ENCODE data around the gene RIBC2.
A peak's percentile ranks its signal among the peaks of the same experiment; 100 is the strongest.
"Not testable (repeated sequence)": the region's sequence is repeated elsewhere in the genome, so short reads cannot be mapped to it uniquely, and the experiment has no call there.

The RIBC2 gene

DNA sequence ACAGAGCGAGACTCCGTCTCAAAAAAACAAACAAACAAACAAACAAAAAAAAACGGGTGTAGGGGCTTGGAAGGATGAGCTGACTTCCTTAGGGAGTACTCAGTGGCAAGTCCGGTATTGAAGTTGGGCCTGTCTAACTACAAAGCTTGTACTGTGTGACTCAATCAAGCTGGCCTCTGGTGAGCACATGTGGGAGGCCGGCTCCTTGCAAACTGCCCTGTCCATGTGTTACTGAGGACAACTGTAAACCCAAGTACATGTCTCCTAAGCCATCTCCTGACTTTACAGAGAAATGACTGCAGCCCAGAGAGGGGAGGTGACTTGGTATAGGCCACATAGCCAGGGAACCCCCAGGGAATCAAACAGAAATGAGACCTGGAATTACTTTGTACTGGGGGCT lies 11.6 kb downstream of the RIBC2 start:
- DNase-seq (ENCODE audit: low spot score), result no peak

DNA sequence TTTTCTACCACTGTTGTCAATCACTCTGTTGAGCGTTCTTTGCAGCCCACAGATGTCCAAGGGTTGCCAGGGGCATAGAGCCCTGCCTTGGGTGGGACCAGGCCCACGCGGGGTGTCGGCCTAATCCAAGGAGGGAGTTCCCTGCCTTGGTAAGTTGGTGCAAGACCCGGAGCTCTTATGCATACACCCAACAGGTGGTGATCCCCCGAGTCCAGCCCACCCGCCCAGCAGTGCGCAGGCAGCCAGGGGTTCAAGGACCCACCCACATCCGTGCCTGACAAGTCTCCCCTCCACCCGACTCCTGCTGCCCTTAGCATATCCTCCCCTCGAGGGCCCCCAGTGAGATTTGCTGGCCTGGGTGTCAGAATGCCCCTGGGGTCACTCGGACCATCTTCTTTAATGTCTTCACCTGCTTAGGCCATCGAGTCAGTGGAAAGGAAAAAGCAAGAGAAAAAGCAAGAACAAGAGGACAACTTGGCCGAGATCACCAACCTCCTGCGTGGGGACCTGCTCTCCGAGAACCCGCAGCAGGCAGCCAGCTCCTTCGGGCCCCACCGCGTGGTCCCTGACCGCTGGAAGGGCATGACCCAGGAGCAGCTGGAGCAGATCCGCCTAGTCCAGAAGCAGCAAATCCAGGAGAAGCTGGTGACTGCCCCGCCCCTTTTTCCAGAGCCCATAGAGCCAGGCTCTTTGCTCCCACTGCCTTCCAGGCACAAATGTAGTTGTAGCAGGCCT lies 12.2 kb downstream of the RIBC2 start:
- no peak for DNase-seq (ENCODE audit: low spot score)

DNA sequence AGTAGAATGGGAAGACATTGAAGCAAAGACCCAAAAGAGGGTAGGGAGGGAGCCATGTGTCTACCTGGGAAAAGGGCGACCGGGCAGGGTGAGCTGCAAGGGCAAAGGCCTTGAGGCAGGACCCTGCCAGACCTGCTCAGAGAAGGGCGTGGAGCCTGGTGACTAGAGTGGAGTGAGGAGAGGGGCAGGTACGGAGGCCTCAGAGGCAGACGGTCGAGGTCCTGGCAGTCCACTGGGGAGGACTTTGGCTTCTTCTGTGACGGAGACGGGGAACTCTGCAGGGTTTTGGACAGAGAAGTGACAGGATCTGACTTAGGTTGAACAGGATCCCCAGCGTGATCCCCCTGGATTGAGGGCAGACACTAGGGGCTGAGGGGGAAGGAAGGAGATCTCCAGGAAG lies 12.9 kb downstream of the RIBC2 start:
- DNase-seq (ENCODE audit: low spot score), result no peak

DNA sequence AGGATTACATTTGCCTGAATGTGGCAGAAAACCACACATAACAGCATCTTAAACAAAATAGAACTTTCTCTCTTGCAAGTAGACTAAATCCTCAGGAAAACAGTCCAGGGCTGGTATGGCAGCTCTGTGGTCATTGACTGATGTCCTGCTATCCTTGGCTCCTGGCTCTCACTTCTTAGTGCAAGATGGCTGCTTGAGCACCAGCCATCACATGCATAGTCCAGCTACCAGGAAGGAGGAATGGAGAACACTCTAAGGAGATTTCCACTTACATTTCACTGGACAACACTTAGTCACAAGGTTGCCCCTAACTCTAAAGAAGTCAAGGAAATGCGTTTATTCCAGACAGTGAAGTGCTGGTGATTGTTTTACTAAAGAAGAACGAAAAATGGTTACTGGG lies 13.6 kb downstream of the RIBC2 start:
- no peak for DNase-seq (ENCODE audit: low spot score)

DNA sequence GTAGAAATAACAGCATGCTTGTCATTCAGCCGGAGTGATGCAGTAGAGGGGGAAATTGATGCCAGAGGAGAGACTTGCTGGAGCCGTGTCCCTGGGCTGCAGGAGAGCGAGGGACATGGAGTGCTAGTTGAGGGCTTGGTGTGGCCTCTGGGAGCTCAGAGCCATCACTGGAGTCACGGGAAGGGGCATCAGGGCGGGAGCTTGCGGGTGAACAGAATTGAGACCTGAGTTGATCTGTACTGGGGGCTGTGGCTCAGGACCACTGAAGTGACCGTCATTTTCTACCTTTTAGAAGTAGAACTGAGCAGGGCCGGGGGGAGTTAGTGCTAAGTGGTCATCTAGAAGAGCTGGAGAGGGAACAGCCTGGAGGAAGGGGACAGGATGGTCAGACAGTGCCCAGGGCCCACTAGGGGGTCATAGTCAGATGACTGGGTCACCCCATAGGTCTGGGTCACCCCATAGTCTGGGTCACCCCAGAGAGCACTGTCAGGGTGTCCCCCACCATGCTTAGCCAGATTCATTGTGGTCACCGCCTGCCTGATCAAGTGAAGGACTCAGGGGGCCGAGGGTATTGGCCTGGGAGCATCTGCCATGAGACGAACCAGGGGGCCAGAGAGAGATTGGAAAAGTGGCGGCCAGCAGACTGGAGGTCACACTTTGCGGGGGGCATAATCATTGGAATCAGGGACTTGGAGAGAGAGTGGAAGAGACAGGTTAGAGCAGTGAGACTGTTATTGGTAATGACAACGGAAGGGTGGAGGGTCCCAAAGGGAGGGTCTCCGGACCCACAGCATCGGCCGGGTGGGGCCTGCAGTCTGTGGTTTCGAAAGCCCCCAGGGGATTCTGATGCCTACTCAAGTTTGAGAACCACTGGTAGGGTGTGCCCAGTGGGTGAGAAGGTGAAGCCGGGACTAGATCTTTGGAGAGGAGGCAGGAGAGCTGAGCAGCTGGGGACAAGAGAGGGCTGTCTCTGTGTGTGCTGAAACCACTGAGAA lies 15.2 kb downstream of the RIBC2 start:
- DNase-seq (ENCODE audit: low spot score), result no peak

DNA sequence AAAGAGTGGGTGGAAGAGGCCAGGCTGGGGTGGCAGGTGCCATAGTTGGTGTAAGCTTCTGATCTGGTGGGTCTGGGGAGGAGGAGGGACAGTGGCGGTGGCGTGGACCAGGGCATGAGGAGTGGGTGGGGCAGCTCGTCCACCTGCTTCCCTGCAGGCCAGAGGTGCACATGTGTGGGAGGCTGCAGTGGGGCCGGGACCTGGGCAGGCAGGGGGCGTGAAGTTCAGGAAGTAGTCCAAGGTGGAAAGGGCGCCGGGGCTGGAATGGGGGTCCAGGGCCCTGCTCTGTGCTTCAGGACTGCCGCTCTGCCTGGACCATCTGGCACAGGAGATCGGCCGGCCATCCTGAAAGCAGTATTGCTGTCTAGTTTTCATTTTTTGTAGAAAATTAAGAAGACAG lies 15.9 kb downstream of the RIBC2 start:
- no peak for DNase-seq (ENCODE audit: low spot score)

DNA sequence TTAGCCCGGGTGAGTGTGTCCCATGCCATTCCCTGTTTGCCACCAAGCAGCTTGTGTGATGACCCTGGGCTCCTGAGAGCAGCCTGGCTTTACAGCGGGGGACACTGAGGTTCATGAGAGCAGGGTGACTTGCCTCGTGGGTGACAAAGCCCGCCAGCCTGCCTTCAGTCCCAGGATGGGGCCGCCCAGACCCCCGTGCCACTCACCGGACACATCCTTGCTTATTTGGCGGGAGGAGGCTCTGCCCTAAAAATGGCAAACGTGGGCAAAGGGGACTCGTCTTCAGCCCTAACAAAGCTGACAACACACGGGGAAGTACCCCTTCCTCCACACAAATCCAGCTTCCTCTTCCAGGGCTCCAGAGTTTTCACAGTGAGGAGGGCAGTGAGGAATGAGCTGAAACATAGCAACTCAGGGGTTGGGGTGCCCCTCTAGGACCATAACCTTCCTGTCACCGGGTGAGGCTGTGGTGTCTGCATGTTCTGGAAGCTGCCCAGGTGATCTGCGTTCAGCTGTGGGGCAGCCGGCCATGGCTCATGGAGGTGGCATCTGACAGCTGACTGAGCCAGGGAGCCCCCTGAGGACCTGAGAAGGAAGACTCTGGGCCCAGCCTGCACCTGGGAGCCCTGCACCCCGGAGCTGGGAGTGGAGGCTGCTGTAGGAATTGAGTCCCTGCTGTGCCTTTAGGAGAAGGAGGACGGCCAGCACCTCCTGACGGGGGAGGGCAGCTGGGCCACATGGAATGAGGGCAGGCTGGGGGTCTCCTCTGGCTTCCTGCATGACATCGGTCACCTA lies 16.7 kb downstream of the RIBC2 start:
- no peak for DNase-seq (ENCODE audit: low spot score)

DNA sequence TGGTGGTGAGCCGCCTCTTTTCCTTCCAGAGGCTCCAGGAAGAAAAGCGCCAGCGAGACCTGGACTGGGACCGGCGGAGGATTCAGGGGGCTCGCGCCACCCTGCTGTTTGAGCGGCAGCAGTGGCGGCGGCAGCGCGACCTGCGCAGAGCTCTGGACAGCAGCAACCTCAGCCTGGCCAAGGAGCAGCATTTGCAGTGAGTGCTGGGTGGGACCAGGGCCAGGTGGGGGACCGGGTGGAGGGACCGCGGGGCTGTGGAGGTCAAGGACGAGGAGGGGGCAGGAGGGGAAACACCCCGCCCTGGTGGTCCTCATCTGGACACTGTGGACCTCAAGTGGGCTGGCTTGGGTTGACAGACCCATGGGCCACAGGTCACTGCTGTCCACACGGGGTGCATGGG lies 17.4 kb downstream of the RIBC2 start:
- DNase-seq (ENCODE audit: low spot score), result no peak

DNA sequence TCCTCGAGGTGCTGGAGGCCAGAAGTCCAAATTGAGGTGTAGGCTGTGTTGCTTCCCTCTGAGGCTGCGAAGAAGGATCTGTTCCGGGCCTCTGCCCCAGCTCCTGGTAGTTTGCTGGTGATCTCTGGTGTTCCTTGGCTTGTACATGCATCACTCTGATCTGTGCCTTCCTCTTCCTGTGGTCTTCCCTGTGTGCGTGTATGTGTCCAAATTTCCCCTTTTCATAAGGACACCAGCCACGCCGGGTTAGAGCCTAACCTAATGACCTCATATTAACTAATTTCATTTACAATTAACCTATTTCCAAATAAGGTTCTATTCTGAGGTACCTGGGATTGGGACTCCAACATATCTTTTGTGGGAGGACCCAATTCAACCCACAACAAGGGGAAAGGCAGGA lies 21.5 kb downstream of the RIBC2 start:
- no peak for DNase-seq (ENCODE audit: low spot score)

DNA sequence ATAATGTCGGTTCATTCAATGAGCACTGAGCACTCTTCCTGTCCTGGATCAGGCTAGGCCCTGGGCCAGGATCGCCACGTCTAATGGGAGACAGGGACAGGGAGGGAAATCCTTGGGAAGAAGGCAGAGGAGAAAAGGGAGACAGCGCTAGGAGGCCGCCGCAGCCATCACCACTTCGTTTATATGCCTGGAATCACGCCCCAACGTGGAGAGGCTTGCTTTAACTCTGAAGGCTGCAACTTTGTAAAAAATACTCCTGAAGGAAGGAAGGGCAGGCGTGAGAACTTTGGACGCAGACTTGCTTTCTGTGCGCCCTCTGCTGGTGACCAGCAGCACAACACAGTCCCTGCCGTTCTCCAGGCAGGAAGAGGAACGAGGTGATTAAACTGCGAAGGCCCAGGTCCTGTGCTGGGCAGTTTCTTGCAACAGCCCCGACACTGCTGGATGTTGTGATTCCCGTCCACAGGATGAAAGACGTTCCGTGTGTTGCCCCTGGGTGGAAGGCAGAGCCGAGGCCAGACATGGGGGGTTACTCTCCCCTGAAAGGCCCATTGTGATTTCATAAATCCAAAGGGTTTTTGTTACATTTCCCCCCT lies 22.1 kb downstream of the RIBC2 start:
- peak; percentile 80 for DNase-seq (ENCODE audit: low spot score)

DNA sequence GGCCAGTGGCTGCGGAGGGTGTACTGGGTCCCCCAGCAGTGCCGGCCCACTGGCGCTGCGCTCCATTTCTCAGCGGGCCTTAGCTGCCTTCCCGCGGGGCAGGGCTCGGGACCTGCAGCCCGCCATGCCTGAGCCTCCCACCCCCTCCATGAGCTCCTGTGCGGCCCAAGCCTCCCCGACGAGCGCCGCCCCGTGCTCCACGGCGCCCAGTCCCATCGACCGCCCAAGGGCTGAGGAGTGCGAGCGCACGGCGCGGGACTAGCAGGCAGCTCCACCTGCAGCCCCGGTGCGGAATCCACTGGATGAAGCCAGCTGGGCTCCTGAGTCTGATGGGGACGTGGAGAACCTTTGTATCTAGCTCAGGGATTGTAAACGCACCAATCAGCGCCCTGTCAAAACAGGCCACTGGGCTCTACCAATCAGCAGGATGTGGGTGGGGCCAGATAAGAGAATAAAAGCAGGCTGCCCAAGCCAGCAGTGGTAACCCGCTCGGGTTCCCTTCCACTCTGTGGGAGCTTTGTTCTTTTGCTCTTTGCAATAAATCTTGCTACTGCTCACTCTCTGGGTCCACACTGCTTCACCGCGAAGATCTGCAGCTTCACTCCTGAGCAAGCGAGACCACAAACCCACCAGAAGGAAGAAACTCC lies 23.5 kb downstream of the RIBC2 start:
- not testable (repeated sequence) for DNase-seq (ENCODE audit: low spot score)

DNA sequence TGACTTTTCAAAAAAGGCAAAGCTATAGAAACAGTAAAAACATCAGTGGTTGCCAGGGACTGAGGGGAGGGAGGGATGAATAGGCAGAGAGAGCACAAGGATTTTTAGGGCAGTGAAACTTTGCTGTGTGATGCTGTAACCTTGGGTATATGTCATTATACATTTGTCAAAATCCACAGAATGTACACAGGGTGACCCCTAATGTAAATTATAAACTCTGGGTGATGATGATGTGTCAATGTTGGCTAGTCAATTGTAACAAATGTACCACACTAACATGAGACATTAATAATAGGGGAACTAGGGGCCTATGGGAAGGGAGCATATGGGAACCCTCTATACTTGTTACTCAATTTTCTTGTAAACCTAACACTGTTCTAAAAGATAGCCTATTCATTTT lies 24.8 kb downstream of the RIBC2 start:
- no peak for DNase-seq (ENCODE audit: low spot score)

DNA sequence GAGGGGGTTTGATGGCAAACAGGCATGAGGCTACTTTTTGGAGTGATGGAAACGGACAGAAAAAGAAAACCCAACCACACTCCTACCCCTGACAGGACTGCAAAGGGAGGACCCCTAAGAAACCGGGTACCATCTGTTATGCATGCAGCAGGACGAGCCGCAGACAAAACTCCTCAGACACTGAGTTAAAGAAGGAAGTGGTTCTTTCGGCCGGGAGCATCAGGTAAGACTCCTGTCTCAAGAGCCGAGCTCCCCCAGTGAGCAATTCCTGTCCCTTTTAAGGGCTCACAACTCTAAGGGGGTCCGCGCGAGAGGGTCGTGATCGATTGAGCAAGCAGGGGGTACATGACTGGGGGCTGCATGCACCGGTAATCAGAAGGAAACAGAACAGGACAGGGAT lies 27.2 kb downstream of the RIBC2 start:
- DNase-seq (ENCODE audit: low spot score), result not testable (repeated sequence)

DNA sequence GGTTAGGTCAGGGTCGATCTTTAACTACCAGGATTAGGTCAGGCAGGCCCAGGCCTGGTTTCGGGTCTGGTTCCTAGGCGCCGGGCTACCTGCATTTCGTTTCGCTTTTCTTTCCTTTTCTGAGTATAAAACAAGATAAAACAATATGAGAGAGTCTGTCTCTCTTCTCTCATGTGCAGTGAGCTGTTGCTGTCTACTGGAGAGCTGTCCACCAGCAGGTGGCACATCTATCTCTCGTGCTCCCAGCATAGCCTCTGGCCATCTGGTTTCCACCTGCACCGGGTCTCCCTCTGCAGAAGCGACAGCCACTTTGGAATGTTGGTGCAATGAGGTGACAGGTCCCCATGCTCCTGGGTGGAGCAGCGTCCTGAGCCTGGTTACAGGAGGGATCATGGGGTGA lies 27.6 kb downstream of the RIBC2 start:
- DNase-seq (ENCODE audit: low spot score), result no peak

DNA sequence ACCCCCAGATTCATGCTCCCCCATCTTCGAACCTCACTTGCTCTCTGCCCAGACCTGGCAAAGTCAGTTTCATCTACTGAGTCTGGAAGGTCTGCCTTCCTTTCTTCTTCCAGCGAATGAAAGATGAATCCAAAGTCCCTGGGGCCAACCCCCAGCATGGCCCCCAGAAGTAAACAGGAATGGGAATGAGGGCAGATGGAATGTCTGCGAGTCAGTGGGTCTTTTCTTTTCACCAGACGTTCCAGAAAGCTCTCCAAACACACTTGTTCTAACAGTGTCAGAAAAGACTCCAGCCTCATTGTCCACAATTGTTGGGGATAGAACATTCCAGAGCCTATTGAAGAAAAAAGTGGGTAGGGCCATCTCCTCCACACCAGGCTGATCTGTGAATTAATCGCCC lies 28.6 kb downstream of the RIBC2 start:
- no peak for DNase-seq (ENCODE audit: low spot score)

DNA sequence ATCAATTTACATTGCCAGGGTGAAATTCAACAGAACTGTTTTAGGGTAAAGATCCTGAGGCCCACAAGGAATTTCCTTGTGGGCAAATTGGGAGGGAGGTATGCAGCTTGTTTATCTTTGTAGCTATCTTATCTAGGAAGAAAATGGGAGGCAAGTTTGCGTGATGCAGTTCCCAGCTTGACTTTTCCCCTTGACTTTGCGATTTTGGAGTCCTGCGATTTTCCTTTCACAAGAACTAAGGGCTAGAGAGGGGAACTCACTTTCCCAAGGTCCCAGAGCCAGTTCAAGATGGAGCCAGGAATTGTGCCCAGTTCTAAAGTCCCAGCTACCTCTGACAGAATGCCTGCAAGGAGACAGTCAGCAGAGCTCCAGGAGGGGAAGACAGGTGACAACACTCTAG lies 30.7 kb downstream of the RIBC2 start:
- DNase-seq (ENCODE audit: low spot score), result no peak

DNA sequence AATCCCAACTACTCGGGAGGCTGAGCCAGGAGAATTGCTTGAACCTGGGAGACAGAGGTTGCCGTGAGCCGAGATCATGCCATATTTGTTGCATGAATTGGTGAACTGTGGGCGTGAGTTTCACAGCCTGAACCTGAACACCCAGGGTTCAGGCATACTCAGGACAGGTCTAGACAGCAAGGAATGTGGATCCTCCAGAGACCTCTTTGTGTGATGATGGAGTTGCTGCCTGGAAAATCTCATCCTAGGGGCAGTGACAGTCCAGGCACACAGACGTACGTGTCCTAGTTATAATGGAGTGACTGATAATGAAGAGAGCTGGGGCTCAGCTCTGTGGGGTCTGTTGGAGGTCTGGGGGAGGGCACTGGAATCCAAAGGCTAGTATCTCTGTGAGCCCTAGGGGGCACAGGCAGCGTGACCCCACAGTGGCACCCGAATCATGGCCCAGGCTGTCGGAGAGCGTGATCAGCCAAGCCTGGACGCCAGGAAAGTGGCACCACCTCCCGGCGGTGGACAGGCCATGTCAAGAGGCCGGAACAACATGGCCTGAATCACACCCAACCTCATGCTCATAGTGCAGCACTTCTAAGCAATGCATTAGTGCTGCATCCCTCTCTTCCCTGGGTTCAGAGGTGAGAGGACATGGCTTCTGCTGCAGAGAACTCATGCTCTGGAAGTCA lies 31.7 kb downstream of the RIBC2 start:
- no peak for DNase-seq (ENCODE audit: low spot score)

DNA sequence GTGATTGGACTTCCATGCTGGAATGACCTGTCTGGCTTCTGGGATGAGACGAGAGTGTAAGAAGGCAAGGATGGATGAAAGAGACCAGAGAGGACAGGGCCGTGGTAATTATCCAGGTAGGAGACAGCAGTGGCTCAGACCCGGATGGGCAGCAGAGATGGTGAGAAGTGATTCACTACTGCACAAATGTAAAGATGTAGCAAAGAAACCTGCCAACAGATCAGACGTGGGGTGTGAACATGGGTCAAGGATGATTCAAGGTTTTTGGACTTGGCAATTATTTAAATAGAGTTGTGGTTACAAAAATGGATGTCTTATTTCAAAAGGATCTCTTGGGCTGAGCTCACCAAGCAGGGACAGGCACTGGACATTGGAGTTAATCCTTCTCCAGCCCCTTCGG lies 32.7 kb downstream of the RIBC2 start:
- DNase-seq (ENCODE audit: low spot score), result no peak

DNA sequence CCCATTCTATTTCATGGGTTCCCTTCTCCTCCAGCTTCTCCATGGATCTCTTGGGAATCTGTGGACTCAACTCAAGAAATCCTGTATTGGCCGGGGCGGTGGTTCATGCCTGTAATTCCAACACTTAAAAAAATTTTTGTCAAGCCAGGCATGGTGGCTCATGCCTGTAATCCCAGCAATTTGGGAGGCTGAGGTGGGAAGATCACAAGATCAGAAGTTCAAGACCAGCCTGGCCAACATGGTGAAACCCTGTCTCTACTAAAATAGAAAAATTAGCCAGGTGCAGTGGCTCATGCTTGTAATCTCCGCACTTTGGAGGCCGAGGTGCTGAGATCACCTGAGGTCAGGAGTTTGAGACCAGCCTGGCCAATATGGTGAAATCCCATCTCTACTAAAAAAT lies 34.1 kb downstream of the RIBC2 start:
- DNase-seq (ENCODE audit: low spot score), result not testable (repeated sequence)

DNA sequence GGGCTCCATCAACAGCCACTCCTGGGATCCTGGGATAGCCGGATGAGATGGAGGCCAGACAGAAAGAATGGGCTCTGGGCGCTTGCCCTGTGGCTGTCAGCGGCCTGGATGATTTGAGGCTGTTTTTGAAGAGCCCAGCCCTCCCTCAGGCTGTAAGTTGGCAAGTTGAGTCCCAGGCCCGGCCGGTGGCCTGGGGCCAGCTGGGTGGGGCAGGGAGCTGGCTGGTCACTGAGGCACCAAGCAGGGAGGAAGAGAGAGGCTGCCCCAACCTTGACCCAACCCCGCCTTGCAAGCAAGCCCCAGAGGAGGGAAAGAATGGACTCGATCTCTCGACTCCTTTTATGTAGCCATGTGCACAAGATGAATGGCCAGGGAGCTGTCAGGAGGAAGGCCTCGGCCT lies 34.9 kb downstream of the RIBC2 start:
- no peak for DNase-seq (ENCODE audit: low spot score)

DNA sequence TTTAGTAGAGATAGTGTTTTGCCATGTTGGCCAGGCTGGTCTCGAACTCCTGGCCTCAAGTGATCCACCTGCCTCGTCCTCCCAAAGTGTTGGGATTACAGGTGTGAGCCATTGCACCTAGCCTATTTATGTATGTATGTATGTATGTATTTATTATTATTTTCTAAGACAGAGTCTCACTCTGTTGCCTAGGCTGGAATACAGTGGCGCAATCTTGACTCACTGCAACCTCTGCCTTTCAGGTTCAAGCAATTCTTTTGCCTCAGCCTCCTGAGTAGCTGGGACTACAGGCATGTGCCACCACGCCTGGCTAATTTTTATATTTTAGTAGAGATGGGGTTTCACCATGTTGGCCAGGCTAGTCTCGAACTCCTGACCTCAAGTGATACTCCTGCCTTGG lies 35.9 kb downstream of the RIBC2 start:
- not testable (repeated sequence) for DNase-seq (ENCODE audit: low spot score)
